T-cell (primary cell): ENCODE measurements around the gene HHAT. TPM values are rescaled to one million over a fixed set of nuclear protein-coding genes. Genes with fewer than 3 reads are reported as not detected.
"Not testable (repeated sequence)": the region's sequence is repeated elsewhere in the genome, so short reads cannot be mapped to it uniquely, and the experiment has no call there.

ENCODE experiments used
- ATAC-seq, 4 experiments: fragments of 200-7000 bp in 3 of 4; fragments of 150-1000 bp in 1 of 4; cut with Tn5 transposase; replicated peaks in 1 of 4; 1 replicate in 3 of 4; 2 replicates in 1 of 4; pipeline ENCODE4 v1.10.0; 2021; ENCODE audit warnings: moderate library complexity in 3 of 4, mild to moderate bottlenecking in 2 of 4, moderate number of reproducible peaks in 1 of 4
- CTCF ChIA-PET, 2 donors: fragments of 300-600 bp; sonication (Branson Sonifier 250); formaldehyde crosslinking; loops; one replicate each; lab custom pipeline; 2022; ENCODE audit warnings: antibody characterized with exemption in 2 of 2; lab: Charles Lee
- POLR2A ChIA-PET, 2 donors: fragments of 300-600 bp; sonication (Branson Sonifier 250); formaldehyde crosslinking; loops; one replicate each; lab custom pipeline; 2022; ENCODE audit warnings: antibody characterized with exemption in 2 of 2; lab: Charles Lee
- DNase-seq, 35 experiments: peaks; one replicate each; pipeline versions ENCODE4 v3.0.0 to v3.0.0-alpha.2; 2013 to 2023
- H3K27ac ChIP-seq: one replicate; pipeline ENCODE4 v1.5.1; 2013; ENCODE audit warnings: low read length
- H3K27me3 ChIP-seq, 2 experiments: replicated peaks in 1 of 2; 1 replicate in 1 of 2; 2 replicates in 1 of 2; pipeline versions ENCODE4 v1.6.1 to v1.7.0; 2013; ENCODE audit warnings: low read length in 1 of 2, mixed read lengths in 1 of 2; ENCODE audit not compliant: control insufficient read depth in 2 of 2, insufficient read depth in 2 of 2; ENCODE audit errors: extremely low read depth in 1 of 2
- H3K36me3 ChIP-seq, 2 donors: 1 replicate in 1 of 2; 2 replicates in 1 of 2; pipeline versions ENCODE4 v1.6.1 to v1.7.0; 2013; ENCODE audit warnings: low read length in 1 of 2; ENCODE audit not compliant: control insufficient read depth in 2 of 2, insufficient read depth in 1 of 2; ENCODE audit errors: extremely low read depth in 1 of 2
- H3K4me1 ChIP-seq, 2 experiments: 1 replicate in 1 of 2; 2 replicates in 1 of 2; pipeline versions ENCODE4 v1.6.1 to v1.7.0; 2013; ENCODE audit warnings: low read length in 2 of 2, mixed read lengths in 1 of 2; ENCODE audit not compliant: insufficient read depth in 2 of 2, control insufficient read depth in 1 of 2; ENCODE audit errors: extremely low read depth in 1 of 2
- H3K4me3 ChIP-seq, 2 donors: 1 replicate in 1 of 2; 2 replicates in 1 of 2; pipeline versions ENCODE4 v1.5.1 to v1.7.0; 2013; ENCODE audit warnings: mild to moderate bottlenecking in 2 of 2, low read length in 1 of 2, moderate library complexity in 1 of 2; ENCODE audit not compliant: control insufficient read depth in 1 of 2; ENCODE audit errors: extremely low read depth in 1 of 2
- H3K9me3 ChIP-seq: 2 replicates; pipeline ENCODE4 v1.7.0; 2013
- H3K27ac Mint-ChIP-seq, 2 donors: one replicate each; pipeline ENCODE4 v1.8.0; 2020 to 2021; ENCODE audit warnings: mild to moderate bottlenecking in 2 of 2, mixed read lengths in 2 of 2
- H3K27me3 Mint-ChIP-seq, 2 donors: one replicate each; pipeline ENCODE4 v1.8.0; 2021 to 2022; ENCODE audit warnings: mixed read lengths in 2 of 2
- H3K36me3 Mint-ChIP-seq: one replicate; pipeline ENCODE4 v1.8.0; 2021; ENCODE audit warnings: mixed read lengths
- H3K4me1 Mint-ChIP-seq, 3 donors: one replicate each; pipeline ENCODE4 v1.8.0; 2020 to 2022; ENCODE audit warnings: mixed read lengths in 3 of 3, mild to moderate bottlenecking in 1 of 3
- H3K4me3 Mint-ChIP-seq, 3 donors: one replicate each; pipeline ENCODE4 v1.8.0; 2020 to 2022; ENCODE audit warnings: mild to moderate bottlenecking in 3 of 3, mixed read lengths in 3 of 3, moderate library complexity in 3 of 3
- H3K9me3 Mint-ChIP-seq, 3 donors: one replicate each; pipeline ENCODE4 v1.8.0; 2020 to 2022; ENCODE audit warnings: mixed read lengths in 3 of 3
- WGBS: methylation state at CpG from one replicate; pipeline ENCODE4 v1.1.5; 2013; ENCODE audit warnings: missing lambda C conversion rate; ENCODE audit not compliant: insufficient coverage; 5-methylcytosine and 5-hydroxymethylcytosine counted together
- total RNA-seq, 35 experiments: library from RNA in 6 of 35; stranded (reverse) in 6 of 35; fragments of 120-200 nt in 1 of 35; gene quantifications; one replicate each; pipeline versions ENCODE4 v1.2.1 to v1.2.4 and lab custom pipeline; 2013 to 2026

The HHAT gene
- total RNA-seq, 5 donors from 2014 or later (not counting 1 experiment from before 2014, with no cell fraction given) = 2.2 to 7.9 (median 4.1) TPM

DNA sequence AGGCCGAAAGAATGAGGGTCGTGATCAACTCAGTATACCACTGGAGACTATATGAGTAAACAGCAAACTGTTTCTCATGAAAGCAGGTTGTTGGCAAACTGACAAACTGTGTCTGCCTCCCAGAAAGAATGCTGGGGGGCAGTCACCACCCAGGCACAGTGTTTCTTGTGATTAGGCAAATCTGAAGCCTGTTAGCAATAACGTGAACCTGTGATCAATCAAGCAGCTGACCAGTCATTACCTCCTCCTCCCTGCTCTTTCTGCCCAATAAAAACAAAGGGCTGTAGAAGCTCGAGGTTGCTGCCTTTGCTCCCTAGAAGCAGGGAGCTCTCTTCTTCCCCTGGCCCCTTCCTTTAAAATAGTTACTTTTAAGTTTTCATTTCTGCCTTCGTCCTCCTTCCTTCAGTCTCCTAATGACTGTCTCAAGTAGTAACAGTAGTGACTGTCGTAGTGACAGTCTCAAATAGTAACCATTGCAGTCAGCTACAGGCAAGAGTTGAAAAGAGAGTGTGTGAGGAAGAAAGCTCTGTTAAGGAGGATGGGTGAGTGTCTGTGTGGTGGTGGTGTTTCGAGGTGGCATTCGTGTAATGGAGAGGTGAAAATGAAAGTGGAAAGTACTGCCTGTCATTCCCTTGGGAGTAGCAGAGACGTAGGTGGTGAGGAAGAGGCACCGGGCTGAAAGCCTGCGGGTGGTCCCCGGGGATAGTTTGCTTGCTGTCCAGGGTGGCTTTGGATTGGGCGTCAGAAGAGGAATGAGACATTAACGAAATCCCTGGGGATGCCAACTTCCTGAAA lies 14.5 kb downstream of the HHAT start:
- CTCF ChIA-PET = no interaction called here
- Histone ChIP-seq H3K36me3 (no peaks in the 10 kb centered on the region), H3K27ac (peak overlapping the region; percentile 14), H3K9me3 (no peaks in the 10 kb centered on the region), H3K4me1 (peaks cover 3 to 22% of the 10 kb centered on the region in 2 experiments), H3K4me3 (peak overlapping the region in 1 of 2 donors; percentile 14), H3K27me3 (no peaks in the 10 kb centered on the region)
- H3K27ac Mint-ChIP-seq = no peak overlapping the region
- ATAC-seq (peak in 1 of 4 experiments; percentile 55), DNase-seq (peak in 1 of 35 experiments; percentile 14)
- WGBS = 57% methylated on average over 12 of the region's 14 CpGs
- POLR2A ChIA-PET = no interaction called here
- peaks cover 21 to 30% (median 21%) of the 10 kb centered on the region in 3 donors for H3K4me1 Mint-ChIP-seq
- H3K4me3 Mint-ChIP-seq = no peak overlapping the region
- H3K9me3 Mint-ChIP-seq = no peaks in the 10 kb centered on the region
- no peaks in the 10 kb centered on the region for H3K27me3 Mint-ChIP-seq
- H3K36me3 Mint-ChIP-seq = no peaks in the 10 kb centered on the region

DNA sequence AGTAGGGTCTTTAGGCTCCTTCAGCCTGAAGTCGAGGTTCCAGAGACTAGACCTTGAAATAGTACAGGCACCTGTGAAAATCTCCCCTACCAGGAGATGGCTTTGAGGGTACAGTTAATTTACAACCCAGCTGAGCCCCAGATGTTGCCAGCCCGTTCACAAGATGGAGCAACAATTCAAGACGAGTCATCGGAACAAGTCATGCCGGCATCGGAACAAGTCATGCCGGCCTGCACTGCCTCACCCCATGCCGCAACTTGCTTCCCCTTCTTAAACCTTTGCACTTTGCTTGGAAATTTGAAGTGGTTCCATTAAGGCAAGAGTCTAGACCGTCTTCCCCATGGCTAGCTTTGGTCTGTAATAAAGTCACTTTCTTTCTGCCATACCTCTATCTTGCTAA lies 16.0 kb downstream of the HHAT start:
- no peak overlapping the region for H3K27ac ChIP-seq
- 85% methylated on average over 6 of the region's 9 CpGs for WGBS
- Mint-ChIP-seq H3K27me3 (no peaks in the 10 kb centered on the region), H3K27ac (no peak overlapping the region), H3K36me3 (peaks cover 5% of the 10 kb centered on the region), H3K4me1 (peaks cover 21 to 27% (median 21%) of the 10 kb centered on the region in 3 donors), H3K4me3 (no peak overlapping the region), H3K9me3 (no peaks in the 10 kb centered on the region)
- CTCF ChIA-PET = interaction anchor here in 1 of 2 donors (0.7 kb wide), 1 partner anchor 44 kb away, joined by 3 read pairs; no protein-coding TSS in a partner anchor
- no peaks in the 10 kb centered on the region for H3K27me3 ChIP-seq
- H3K36me3 ChIP-seq = no peaks in the 10 kb centered on the region
- DNase-seq (no peak), ATAC-seq (no peak)
- peaks cover 3 to 22% of the 10 kb centered on the region in 2 experiments for H3K4me1 ChIP-seq
- POLR2A ChIA-PET = interaction anchor here in 1 of 2 donors (0.7 kb wide), 1 partner anchor 449 kb away, joined by 5 read pairs; no protein-coding TSS in a partner anchor
- no peak overlapping the region for H3K4me3 ChIP-seq
- H3K9me3 ChIP-seq = no peaks in the 10 kb centered on the region

GRCh38 chr1:210347112-210347511 lies 18.4 kb downstream of the HHAT start:
- DNase-seq (peak in 1 of 35 experiments; percentile 24), ATAC-seq (no peak)
- H3K4me1 Mint-ChIP-seq = peaks cover 3 to 8% (median 5%) of the 10 kb centered on the region in 3 donors
- Histone ChIP-seq H3K36me3 (no peaks in the 10 kb centered on the region), H3K27ac (no peak overlapping the region), H3K4me1 (peaks cover 0 to 13% of the 10 kb centered on the region in 2 experiments), H3K27me3 (no peaks in the 10 kb centered on the region), H3K9me3 (no peaks in the 10 kb centered on the region), H3K4me3 (no peak overlapping the region)
- ChIA-PET POLR2A (no interaction called here), CTCF (no interaction called here)
- H3K9me3 Mint-ChIP-seq = no peaks in the 10 kb centered on the region
- no peak overlapping the region for H3K27ac Mint-ChIP-seq
- peaks cover 18% of the 10 kb centered on the region for H3K36me3 Mint-ChIP-seq
- H3K4me3 Mint-ChIP-seq = no peak overlapping the region
- WGBS = no CpG with 5 or more reads among the region's 1 CpG
- H3K27me3 Mint-ChIP-seq = no peaks in the 10 kb centered on the region

DNA sequence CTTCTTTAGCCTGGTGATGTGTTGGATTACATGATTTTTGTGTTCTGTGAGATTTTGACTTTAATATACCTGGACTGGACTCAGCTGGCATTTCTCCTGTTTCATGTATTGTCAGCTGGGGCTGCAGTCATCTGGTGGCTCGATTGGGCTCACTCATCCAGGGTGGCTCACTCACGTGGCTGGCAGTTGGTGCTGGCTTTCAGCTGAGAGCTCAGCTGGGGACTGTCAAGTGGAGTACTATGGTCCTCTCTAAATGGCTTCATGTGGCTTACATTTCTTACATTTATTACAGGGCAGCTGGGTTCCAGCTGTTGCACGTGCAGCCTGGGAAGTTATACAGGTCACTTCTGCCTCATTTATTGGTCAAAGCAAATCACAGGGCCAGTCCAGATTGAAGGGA lies 22.8 kb downstream of the HHAT start:
- no peak for ATAC-seq
- WGBS = 17% methylated on average over 1 of the region's 3 CpGs
- no peak overlapping the region for H3K27ac ChIP-seq
- H3K27me3 Mint-ChIP-seq = no peaks in the 10 kb centered on the region
- H3K27ac Mint-ChIP-seq = no peak overlapping the region
- POLR2A ChIA-PET = no interaction called here
- H3K36me3 Mint-ChIP-seq = peaks cover 28% of the 10 kb centered on the region
- H3K4me1 ChIP-seq = no peaks in the 10 kb centered on the region
- no peaks in the 10 kb centered on the region for H3K27me3 ChIP-seq
- H3K9me3 ChIP-seq = no peaks in the 10 kb centered on the region
- H3K36me3 ChIP-seq = no peaks in the 10 kb centered on the region
- H3K4me3 Mint-ChIP-seq = no peak overlapping the region
- no peak overlapping the region for H3K4me3 ChIP-seq
- CTCF ChIA-PET = no interaction called here
- peaks cover 0 to 7% (median 5%) of the 10 kb centered on the region in 3 donors for H3K4me1 Mint-ChIP-seq
- no peak for DNase-seq
- H3K9me3 Mint-ChIP-seq = no peaks in the 10 kb centered on the region

- Histone ChIP-seq H3K27ac (no peak overlapping the region), H3K4me1 (no peaks in the 10 kb centered on the region), H3K27me3 (no peaks in the 10 kb centered on the region), H3K36me3 (no peaks in the 10 kb centered on the region), H3K4me3 (no peak overlapping the region), H3K9me3 (no peaks in the 10 kb centered on the region)
- Mint-ChIP-seq H3K36me3 (peaks cover 32% of the 10 kb centered on the region), H3K9me3 (no peaks in the 10 kb centered on the region), H3K4me3 (no peak overlapping the region), H3K27ac (no peak overlapping the region), H3K27me3 (no peaks in the 10 kb centered on the region), H3K4me1 (peaks cover 0 to 5% (median 2%) of the 10 kb centered on the region in 3 donors)
- ChIA-PET CTCF (no interaction called here), POLR2A (no interaction called here)
- DNase-seq (no peak), ATAC-seq (no peak)
- 80% methylated on average over 2 of the region's 4 CpGs for WGBS
Observed at GRCh38 chr1:210352575-210352974, 23.9 kb downstream of the HHAT start.

- ATAC-seq, H3K4me1 Mint-ChIP-seq, H3K9me3 Mint-ChIP-seq, H3K27ac ChIP-seq, CTCF ChIA-PET, H3K27me3 Mint-ChIP-seq, H3K4me3 Mint-ChIP-seq, H3K27ac Mint-ChIP-seq, H3K9me3 ChIP-seq, H3K27me3 ChIP-seq, H3K4me3 ChIP-seq, DNase-seq, POLR2A ChIA-PET, H3K36me3 ChIP-seq, H3K4me1 ChIP-seq: not testable (repeated sequence)
- WGBS = no CpG with 5 or more reads among the region's 3 CpGs
- H3K36me3 Mint-ChIP-seq = peaks cover 28% of the 10 kb centered on the region
Observed at GRCh38 chr1:210354305-210354704, 25.6 kb downstream of the HHAT start.
